ENCODE data around the gene RBM26. TPM values are rescaled to one million over a fixed set of nuclear protein-coding genes. Genes with fewer than 3 reads are reported as not detected.

The RBM26 gene
- total and polyA plus RNA-seq, 2 donors (not counting 1 experiment from before 2014, with no cell fraction given) = 19.9 to 20.3 TPM

DNA sequence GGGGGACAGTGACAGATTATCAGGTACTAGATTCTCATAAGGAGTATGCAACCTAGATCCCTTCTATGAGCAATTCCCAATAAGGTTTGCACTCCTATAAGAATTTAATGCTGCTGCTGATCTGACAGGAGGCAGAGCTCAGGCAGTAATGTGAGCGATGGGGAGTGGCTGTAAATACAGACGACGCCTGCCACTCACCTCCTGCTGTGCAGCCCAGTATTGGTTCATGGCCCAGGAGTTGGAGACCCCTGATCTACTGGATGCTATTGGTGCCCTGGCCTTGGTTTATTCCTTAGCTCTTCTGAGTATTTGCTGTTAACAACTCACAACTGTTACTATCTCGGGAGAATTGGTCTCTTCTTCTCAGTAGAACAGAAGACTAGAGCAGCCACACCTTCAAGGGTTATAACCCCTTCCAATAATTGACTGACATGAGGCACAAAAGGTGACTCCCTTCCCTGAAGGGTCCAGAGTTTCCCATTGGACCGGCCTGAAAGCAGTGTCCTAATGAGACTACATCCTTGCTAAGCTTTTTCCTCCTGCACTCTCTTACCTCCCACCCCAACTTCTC is 35.0 kb upstream of the RBM26 start:
- Histone ChIP-seq H3K4me1 (ENCODE audit: control insufficient read depth, extremely low read depth, insufficient read depth, low read length) (no peaks in the 10 kb centered on the region), H2AFZ (ENCODE audit: low read length) (no peak overlapping the region), H3K9me3 (ENCODE audit: control insufficient read depth, insufficient read depth, low read depth, low read length) (no peaks in the 10 kb centered on the region), H3K36me3 (ENCODE audit: control insufficient read depth, insufficient read depth, low read length) (no peaks in the 10 kb centered on the region), H4K20me1 (ENCODE audit: control insufficient read depth, extremely low read depth, insufficient read depth, low read length) (no peaks in the 10 kb centered on the region), H3K4me2 (ENCODE audit: extremely low read depth, insufficient read depth, low read length) (no peak overlapping the region), H3K27ac (ENCODE audit: insufficient read depth, low read length) (no peak overlapping the region), H3K27me3 (ENCODE audit: control insufficient read depth, insufficient read depth, low read length) (no peaks in the 10 kb centered on the region), H3K4me3 (replicated peaks in 1 of 4; ENCODE audit: control extremely low read depth in 1 of 4, insufficient read depth in 1 of 4, low read depth in 3 of 4, low read length in 4 of 4) (no peak overlapping the region), H3K9ac (ENCODE audit: insufficient read depth, low read length) (no peak overlapping the region), H3K79me2 (ENCODE audit: control insufficient read depth, insufficient read depth, low read length) (no peaks in the 10 kb centered on the region)
- DNase-seq (ENCODE audit: low read depth in 2 of 2) = no peak
- TF ChIP-seq, protein P1, sequence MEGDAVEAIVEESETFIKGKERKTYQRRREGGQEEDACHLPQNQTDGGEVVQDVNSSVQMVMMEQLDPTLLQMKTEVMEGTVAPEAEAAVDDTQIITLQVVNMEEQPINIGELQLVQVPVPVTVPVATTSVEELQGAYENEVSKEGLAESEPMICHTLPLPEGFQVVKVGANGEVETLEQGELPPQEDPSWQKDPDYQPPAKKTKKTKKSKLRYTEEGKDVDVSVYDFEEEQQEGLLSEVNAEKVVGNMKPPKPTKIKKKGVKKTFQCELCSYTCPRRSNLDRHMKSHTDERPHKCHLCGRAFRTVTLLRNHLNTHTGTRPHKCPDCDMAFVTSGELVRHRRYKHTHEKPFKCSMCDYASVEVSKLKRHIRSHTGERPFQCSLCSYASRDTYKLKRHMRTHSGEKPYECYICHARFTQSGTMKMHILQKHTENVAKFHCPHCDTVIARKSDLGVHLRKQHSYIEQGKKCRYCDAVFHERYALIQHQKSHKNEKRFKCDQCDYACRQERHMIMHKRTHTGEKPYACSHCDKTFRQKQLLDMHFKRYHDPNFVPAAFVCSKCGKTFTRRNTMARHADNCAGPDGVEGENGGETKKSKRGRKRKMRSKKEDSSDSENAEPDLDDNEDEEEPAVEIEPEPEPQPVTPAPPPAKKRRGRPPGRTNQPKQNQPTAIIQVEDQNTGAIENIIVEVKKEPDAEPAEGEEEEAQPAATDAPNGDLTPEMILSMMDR (conservative IDR thresholded peaks at IDR 0.05 in 1 of 2, IDR thresholded peaks at IDR 0.05 in 1 of 2; ENCODE audit: low read depth in 1 of 2, low read length in 2 of 2) = no peak
- TF ChIP-seq EZH2 (IDR thresholded peaks at IDR 0.05; ENCODE audit: low read length, missing control alignments) = no peak

DNA sequence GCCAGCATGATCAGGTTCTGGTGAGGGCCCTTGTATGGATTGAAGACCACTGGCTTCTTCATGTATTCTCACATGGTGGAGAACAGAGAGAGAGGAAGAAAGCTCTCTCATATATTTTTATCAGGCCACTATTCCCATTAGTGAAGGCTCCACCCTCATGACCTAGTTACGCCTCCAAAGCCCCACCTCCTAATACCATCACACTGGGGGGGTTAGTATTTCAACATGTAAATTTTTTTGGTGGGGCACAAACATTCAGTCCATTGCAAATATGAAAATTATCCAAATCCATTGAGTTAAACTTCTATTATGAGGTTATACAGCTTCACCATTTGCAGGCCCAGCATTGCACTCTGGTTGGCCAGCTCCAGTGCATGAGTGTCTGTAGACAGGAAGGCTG is 33.2 kb upstream of the RBM26 start:
- H3K79me2 ChIP-seq (ENCODE audit: control insufficient read depth, insufficient read depth, low read length) = no peaks in the 10 kb centered on the region
- H3K4me1 ChIP-seq (ENCODE audit: control insufficient read depth, extremely low read depth, insufficient read depth, low read length) = no peaks in the 10 kb centered on the region
- no peak overlapping the region for H3K4me2 ChIP-seq (ENCODE audit: extremely low read depth, insufficient read depth, low read length)
- H3K9me3 ChIP-seq (ENCODE audit: control insufficient read depth, insufficient read depth, low read depth, low read length) = no peaks in the 10 kb centered on the region
- no peak overlapping the region for H3K27ac ChIP-seq (ENCODE audit: insufficient read depth, low read length)
- no peak overlapping the region for H3K4me3 ChIP-seq (replicated peaks in 1 of 4; ENCODE audit: control extremely low read depth in 1 of 4, insufficient read depth in 1 of 4, low read depth in 3 of 4, low read length in 4 of 4)
- no peaks in the 10 kb centered on the region for H3K27me3 ChIP-seq (ENCODE audit: control insufficient read depth, insufficient read depth, low read length)
- H3K36me3 ChIP-seq (ENCODE audit: control insufficient read depth, insufficient read depth, low read length) = no peaks in the 10 kb centered on the region
- DNase-seq (ENCODE audit: low read depth in 2 of 2) = no peak
- TF ChIP-seq, protein P1 (conservative IDR thresholded peaks at IDR 0.05 in 1 of 2, IDR thresholded peaks at IDR 0.05 in 1 of 2; ENCODE audit: low read depth in 1 of 2, low read length in 2 of 2) = no peak
- no peak for TF ChIP-seq EZH2 (IDR thresholded peaks at IDR 0.05; ENCODE audit: low read length, missing control alignments)
- no peak overlapping the region for H3K9ac ChIP-seq (ENCODE audit: insufficient read depth, low read length)
- no peak overlapping the region for H2AFZ ChIP-seq (ENCODE audit: low read length)
- no peaks in the 10 kb centered on the region for H4K20me1 ChIP-seq (ENCODE audit: control insufficient read depth, extremely low read depth, insufficient read depth, low read length)

DNA sequence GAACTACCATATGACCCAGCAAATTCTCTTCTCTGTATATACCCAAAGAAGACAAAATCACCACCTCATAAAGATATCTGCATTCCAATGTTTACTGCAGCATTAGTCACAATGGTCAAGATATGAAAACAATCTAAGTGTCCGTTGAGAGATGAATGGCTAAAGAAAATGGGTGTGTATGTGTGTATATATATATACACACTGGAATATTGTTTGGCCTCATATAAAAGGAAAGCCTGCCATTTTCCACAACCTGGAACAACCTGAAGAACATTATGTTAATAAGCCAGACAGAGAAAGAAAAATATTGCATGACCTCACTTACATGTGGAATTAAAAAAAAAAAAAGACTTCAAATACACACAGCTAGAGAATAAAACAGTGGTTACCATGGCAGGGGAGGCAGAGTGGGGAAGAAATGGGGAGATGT is 29.5 kb upstream of the RBM26 start:
- H3K9ac ChIP-seq (ENCODE audit: insufficient read depth, low read length) = no peak overlapping the region
- no peak for TF ChIP-seq EZH2 (IDR thresholded peaks at IDR 0.05; ENCODE audit: low read length, missing control alignments)
- TF ChIP-seq, protein P1 (conservative IDR thresholded peaks at IDR 0.05 in 1 of 2, IDR thresholded peaks at IDR 0.05 in 1 of 2; ENCODE audit: low read depth in 1 of 2, low read length in 2 of 2) = no peak

More for the DNA sequence above, 29.5 kb upstream of the RBM26 start:
- no peaks in the 10 kb centered on the region for H4K20me1 ChIP-seq (ENCODE audit: control insufficient read depth, extremely low read depth, insufficient read depth, low read length)
- no peaks in the 10 kb centered on the region for H3K36me3 ChIP-seq (ENCODE audit: control insufficient read depth, insufficient read depth, low read length)
- no peaks in the 10 kb centered on the region for H3K27me3 ChIP-seq (ENCODE audit: control insufficient read depth, insufficient read depth, low read length)
- no peak overlapping the region for H3K4me3 ChIP-seq (replicated peaks in 1 of 4; ENCODE audit: control extremely low read depth in 1 of 4, insufficient read depth in 1 of 4, low read depth in 3 of 4, low read length in 4 of 4)
- no peak overlapping the region for H3K4me2 ChIP-seq (ENCODE audit: extremely low read depth, insufficient read depth, low read length)
- no peaks in the 10 kb centered on the region for H3K4me1 ChIP-seq (ENCODE audit: control insufficient read depth, extremely low read depth, insufficient read depth, low read length)
- H3K27ac ChIP-seq (ENCODE audit: insufficient read depth, low read length) = no peak overlapping the region
- H3K9me3 ChIP-seq (ENCODE audit: control insufficient read depth, insufficient read depth, low read depth, low read length) = no peaks in the 10 kb centered on the region
- peak; percentile 21 to 83 for DNase-seq (ENCODE audit: low read depth in 2 of 2)
- H2AFZ ChIP-seq (ENCODE audit: low read length) = no peak overlapping the region
- no peaks in the 10 kb centered on the region for H3K79me2 ChIP-seq (ENCODE audit: control insufficient read depth, insufficient read depth, low read length)

Measured in fibroblast of lung (primary cell).